H1 (cell line): ENCODE results near the gene NRXN3. TPM values are rescaled to one million over a fixed set of nuclear protein-coding genes. Genes with fewer than 3 reads are reported as not detected.

Experiments
- CTCF ChIA-PET: fragments of 300-600 bp; sonication (Branson Sonifier 250); formaldehyde crosslinking; loops from one replicate; lab custom pipeline; 2021; ENCODE audit not compliant: partially characterized antibody; lab: Charles Lee
- POLR2A ChIA-PET: fragments of 300-600 bp; sonication (Branson Sonifier 250); formaldehyde crosslinking; loops from one replicate; lab custom pipeline; 2021; ENCODE audit warnings: inconsistent platforms; ENCODE audit not compliant: partially characterized antibody; lab: Charles Lee
- DNase-seq, 2 experiments: peaks; one replicate each; pipeline versions ENCODE4 v3.0.0 to v3.0.0-alpha.2; 2010 to 2022; ENCODE audit warnings: low spot score in 2 of 2, low read depth in 1 of 2, mixed read lengths in 1 of 2
- FAIRE-seq: peaks from 2 replicates; lab custom pipeline; 2011; peaks lifted over from hg19 to GRCh38; lab: Jason Lieb, UNC
- H2AFZ ChIP-seq: 2 replicates; pipeline ENCODE4 v1.8.1; 2012; ENCODE audit warnings: low read length, inconsistent platforms
- H2AK5ac ChIP-seq: 2 replicates; pipeline ENCODE4 v1.6.1; 2013; ENCODE audit warnings: low read depth, low read length
- H2BK120ac ChIP-seq: replicated peaks from 2 replicates; pipeline ENCODE3; 2013; ENCODE audit warnings: low read depth, low read length, inconsistent platforms
- H2BK12ac ChIP-seq: 2 replicates; pipeline ENCODE4 v1.6.1; 2013; ENCODE audit warnings: low read depth, low read length
- H2BK15ac ChIP-seq: 2 replicates; pipeline ENCODE4 v1.6.1; 2013; ENCODE audit warnings: low read length
- H2BK20ac ChIP-seq: 2 replicates; pipeline ENCODE4 v1.6.1; 2013; ENCODE audit warnings: low read length
- H2BK5ac ChIP-seq: 2 replicates; pipeline ENCODE4 v1.6.1; 2013; ENCODE audit warnings: low read depth, low read length
- H3K14ac ChIP-seq: 2 replicates; pipeline ENCODE4 v1.6.1; 2013; ENCODE audit warnings: inconsistent platforms; ENCODE audit not compliant: insufficient read length
- H3K18ac ChIP-seq: 2 replicates; pipeline ENCODE4 v1.6.1; 2013; ENCODE audit warnings: low read length; ENCODE audit errors: extremely low read depth
- H3K23ac ChIP-seq: 2 replicates; pipeline ENCODE4 v1.6.1; 2013; ENCODE audit warnings: inconsistent platforms; ENCODE audit not compliant: insufficient read length
- H3K23me2 ChIP-seq: 2 replicates; pipeline ENCODE4 v1.6.1; 2013; ENCODE audit warnings: low read depth, low read length
- H3K27ac ChIP-seq: 2 replicates; pipeline ENCODE4 v1.6.1; 2011; ENCODE audit warnings: low read depth, low read length, inconsistent platforms
- H3K27me3 ChIP-seq, 4 experiments: replicated peaks in 1 of 4; 1 replicate in 1 of 4; 2 replicates in 3 of 4; pipeline versions ENCODE4 v1.6.1 to v1.8.1; 2011 to 2013; ENCODE audit warnings: low read length in 3 of 4, mild to moderate bottlenecking in 3 of 4, inconsistent platforms in 2 of 4, mixed read lengths in 2 of 4, moderate library complexity in 1 of 4; ENCODE audit not compliant: control insufficient read depth in 3 of 4, insufficient read depth in 3 of 4; ENCODE audit errors: extremely low read depth in 1 of 4
- H3K36me3 ChIP-seq, 4 experiments: 2 replicates each; pipeline versions ENCODE4 v1.6.1 to v1.8.1; 2011 to 2013; ENCODE audit warnings: mild to moderate bottlenecking in 4 of 4, low read length in 3 of 4, moderate library complexity in 2 of 4, control low read depth in 1 of 4, inconsistent platforms in 1 of 4; ENCODE audit not compliant: insufficient read depth in 4 of 4, control insufficient read depth in 2 of 4
- H3K4ac ChIP-seq: replicated peaks from 2 replicates; pipeline ENCODE3; 2013; ENCODE audit warnings: low read length, low read depth, mixed read lengths, inconsistent platforms; ENCODE audit not compliant: insufficient read length
- H3K4me1 ChIP-seq, 4 experiments: replicated peaks in 1 of 4; 1 replicate in 1 of 4; 2 replicates in 3 of 4; pipeline versions ENCODE4 v1.6.1 to v1.8.1; 2011 to 2013; ENCODE audit warnings: low read length in 3 of 4, inconsistent platforms in 2 of 4, mixed read lengths in 1 of 4; ENCODE audit not compliant: insufficient read depth in 4 of 4, control insufficient read depth in 3 of 4
- H3K4me2 ChIP-seq, 2 experiments: 2 replicates each; pipeline versions ENCODE4 v1.6.1 to v1.8.1; 2011 to 2013; ENCODE audit warnings: low read depth in 2 of 2, low read length in 2 of 2, control low read depth in 1 of 2, inconsistent platforms in 1 of 2, mild to moderate bottlenecking in 1 of 2; ENCODE audit not compliant: insufficient read depth in 1 of 2
- H3K4me3 ChIP-seq, 4 experiments: fragments of 200-600, 300-600 bp in 1 of 4; sonication (generic), shearing (Covaris generic), sonication (Bioruptor Twin) in 1 of 4; 2 replicates each; pipeline versions ENCODE4 v1.5.1 to v1.8.1; 2011 to 2016; ENCODE audit warnings: low read length in 4 of 4, low read depth in 3 of 4, control low read depth in 2 of 4, inconsistent platforms in 2 of 4, mild to moderate bottlenecking in 2 of 4, mixed read lengths in 1 of 4, moderate library complexity in 1 of 4; ENCODE audit not compliant: insufficient read depth in 2 of 4; ENCODE audit errors: extremely low read depth in 1 of 4
- H3K56ac ChIP-seq: replicated peaks from 2 replicates; pipeline ENCODE3; 2013; ENCODE audit warnings: low read depth, mild to moderate bottlenecking, mixed read lengths, low read length, inconsistent platforms; ENCODE audit not compliant: insufficient read length
- H3K79me1 ChIP-seq: 2 replicates; pipeline ENCODE4 v1.6.1; 2013; ENCODE audit warnings: low read depth, low read length, control low read depth
- H3K79me2 ChIP-seq, 2 experiments: 2 replicates each; pipeline versions ENCODE4 v1.6.1 to v1.8.1; 2012 to 2013; ENCODE audit warnings: low read length in 2 of 2, mild to moderate bottlenecking in 2 of 2, inconsistent platforms in 1 of 2; ENCODE audit not compliant: insufficient read depth in 2 of 2, control insufficient read depth in 1 of 2
- H3K9ac ChIP-seq, 4 experiments: replicated peaks in 1 of 4; 1 replicate in 1 of 4; 2 replicates in 3 of 4; pipeline versions ENCODE4 v1.6.1 to v1.8.1; 2011 to 2013; ENCODE audit warnings: low read depth in 3 of 4, low read length in 3 of 4, control low read depth in 2 of 4, mild to moderate bottlenecking in 2 of 4, moderate library complexity in 2 of 4, inconsistent platforms in 1 of 4; ENCODE audit errors: extremely low read depth in 1 of 4
- H3K9me3 ChIP-seq, 2 experiments: 2 replicates each; pipeline versions ENCODE4 v1.6.1 to v1.8.1; 2012 to 2013; ENCODE audit warnings: mild to moderate bottlenecking in 2 of 2, moderate library complexity in 2 of 2, control low read depth in 1 of 2, inconsistent platforms in 1 of 2, low read depth in 1 of 2, low read length in 1 of 2, mixed read lengths in 1 of 2; ENCODE audit not compliant: insufficient read depth in 2 of 2
- H4K20me1 ChIP-seq, 2 experiments: replicated peaks in 1 of 2; 2 replicates each; pipeline versions ENCODE3 to v1.8.1; 2011 to 2013; ENCODE audit warnings: inconsistent platforms in 2 of 2, low read length in 2 of 2, mild to moderate bottlenecking in 1 of 2; ENCODE audit not compliant: insufficient read depth in 2 of 2, control insufficient read depth in 1 of 2
- H4K5ac ChIP-seq: 2 replicates; pipeline ENCODE4 v1.6.1; 2013; ENCODE audit warnings: low read length, low read depth, mixed read lengths, inconsistent platforms; ENCODE audit not compliant: insufficient read length
- H4K8ac ChIP-seq: 2 replicates; pipeline ENCODE4 v1.8.0; 2013; ENCODE audit warnings: mild to moderate bottlenecking, moderate library complexity, low read length, inconsistent platforms; ENCODE audit not compliant: insufficient read depth; ENCODE audit errors: extremely low read depth
- H4K91ac ChIP-seq: replicated peaks from 2 replicates; pipeline ENCODE3; 2013; ENCODE audit warnings: low read length, mixed read lengths, inconsistent platforms; ENCODE audit not compliant: insufficient read length
- BCL11A ChIP-seq, 2 experiments: IDR thresholded peaks; one replicate each; pipeline ENCODE4 v1.6.1; 2011; ENCODE audit warnings: low read depth in 2 of 2, low read length in 2 of 2, mild to moderate bottlenecking in 2 of 2
- CEBPB ChIP-seq: IDR thresholded peaks from 2 replicates; pipeline ENCODE4 v1.6.1; 2012; ENCODE audit warnings: low read depth, low read length
- WGBS, 2 experiments: shearing (Covaris generic) in 1 of 2; methylation state at CpG; one replicate each; pipeline versions ENCODE4 v1.1.6 to v1.1.7; 2013 to 2015; ENCODE audit warnings: low lambda C conversion rate in 2 of 2, mixed read lengths in 2 of 2, inconsistent platforms in 1 of 2, low coverage in 1 of 2, missing lambda C conversion rate in 1 of 2; ENCODE audit not compliant: insufficient replicate concordance in 2 of 2, insufficient coverage in 1 of 2, insufficient read length in 1 of 2; ENCODE audit errors: extremely low coverage in 1 of 2, missing lambda C conversion rate in 1 of 2; 5-methylcytosine and 5-hydroxymethylcytosine counted together
- polyA plus RNA-seq, 7 experiments: library from polyadenylated mRNA; depleted of rRNA in 3 of 7; stranded (reverse) in 5 of 7; unstranded in 2 of 7; fragments of >200 nt in 5 of 7; fragments of 200-250 nt in 2 of 7; gene quantifications; 1 replicate in 5 of 7; 2 replicates in 1 of 7; 4 replicates in 1 of 7; pipeline versions ENCODE4 v1.2.1 to v1.2.3, GENCODE V29; 2011 to 2013; ENCODE audit warnings: missing spikeins in 2 of 7, mixed read lengths in 2 of 7
- total RNA-seq: library from RNA; stranded (reverse); fragmentation: NEBNext Ultra II Directional; extraction: Animal tissue kit (Norgen Biotek cat#: 25700); gene quantifications from 2 replicates; pipeline ENCODE4 v1.2.1, GENCODE V29; 2021

The NRXN3 gene
- total and polyA plus RNA-seq, 2 of the 8 experiments (the other 6 are each of a cell fraction or from before 2014, with no cell fraction given): 2.6 to 4.1 TPM

- WGBS, 2 experiments: 86% methylated on average over 1 of the region's 1 CpG; no CpG with 5 or more reads in 1 of the 2 experiments
- no peak for FAIRE-seq
- 0 out of 2 replicates have a peak, but pooled peaks have one; percentile 12 for TF ChIP-seq CEBPB
- no peak for TF ChIP-seq BCL11A (IDR thresholded peaks at IDR 0.05; ENCODE audit: low read depth in 2 of 2, low read length in 2 of 2)
Measured at GRCh38 chr14:79820866-79821535, 1650.8 kb downstream of the NRXN3 start.

More at GRCh38 chr14:79820866-79821535, 1650.8 kb downstream of the NRXN3 start:
- Histone ChIP-seq H2BK15ac (no peak overlapping the region), H2AFZ (no peak overlapping the region), H3K79me2 (no peaks in the 10 kb centered on the region), H3K56ac (no peak overlapping the region), H3K27ac (no peak overlapping the region), H3K36me3 (no peaks in the 10 kb centered on the region), H3K4ac (no peak overlapping the region), H3K23me2 (no peaks in the 10 kb centered on the region), H2AK5ac (no peak overlapping the region), H2BK5ac (no peak overlapping the region), H2BK12ac (no peak overlapping the region; the same call in 1 of the 2 replicates), H4K5ac (no peak overlapping the region), H3K4me2 (no peak overlapping the region), H3K79me1 (no peaks in the 10 kb centered on the region), H3K23ac (no peak overlapping the region), H3K14ac (no peak overlapping the region), H2BK20ac (no peak overlapping the region), H4K91ac (no peak overlapping the region), H3K27me3 (peaks cover 0 to 2% (median 0%) of the 10 kb centered on the region in 4 experiments; a peak in 1 of 7 replicates), H4K20me1 (no peaks in the 10 kb centered on the region), H4K8ac (no peak overlapping the region), H3K4me3 (no peak overlapping the region), H3K18ac (no peak overlapping the region), H3K9ac (no peak overlapping the region), H3K4me1 (peaks cover 0 to 13% (median 2%) of the 10 kb centered on the region in 4 experiments; a peak in 3 of 7 replicates), H2BK120ac (no peak overlapping the region), H3K9me3 (0 out of 4 replicates have a peak, but pooled peaks cover 0 to 2% of the 10 kb centered on the region in 2 experiments)
- ChIA-PET CTCF (interaction anchor here (1.4 to 3.5 kb wide), 2 partner anchors 11 to 133 kb away, joined by 3 to 13 read pairs; no protein-coding TSS in a partner anchor), POLR2A (no interaction called here)
- no peak for DNase-seq
